GM21576 (cell line): Measurements from ENCODE around the gene CEP112.

Source experiments
- ATAC-seq: cut with Tn5 transposase; IDR thresholded peaks from one replicate; pipeline ENCODE4 v1.9.1; 2021; ENCODE audit warnings: mild to moderate bottlenecking, moderate library complexity; ENCODE audit not compliant: unreplicated experiment

The CEP112 gene

DNA sequence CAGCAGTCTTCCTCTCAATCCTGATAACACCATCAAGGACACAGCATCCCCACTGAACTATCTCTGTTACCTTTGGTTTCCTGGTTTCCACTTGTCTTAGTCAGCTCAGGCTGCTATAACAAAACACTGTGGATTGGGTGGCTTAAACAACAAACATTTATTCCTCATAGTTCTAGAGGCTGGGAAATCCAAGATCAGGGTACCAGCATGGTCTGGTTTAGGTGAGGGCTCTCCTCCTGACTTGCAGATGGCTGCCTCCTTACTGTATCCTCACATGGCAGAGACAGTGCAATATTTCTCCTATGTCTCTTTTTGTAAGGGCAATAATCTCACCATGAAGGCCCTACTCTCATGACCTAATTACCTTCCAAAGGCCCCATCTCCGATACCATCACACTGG, 527.2 kb downstream of the CEP112 start:
- no peak for ATAC-seq

DNA sequence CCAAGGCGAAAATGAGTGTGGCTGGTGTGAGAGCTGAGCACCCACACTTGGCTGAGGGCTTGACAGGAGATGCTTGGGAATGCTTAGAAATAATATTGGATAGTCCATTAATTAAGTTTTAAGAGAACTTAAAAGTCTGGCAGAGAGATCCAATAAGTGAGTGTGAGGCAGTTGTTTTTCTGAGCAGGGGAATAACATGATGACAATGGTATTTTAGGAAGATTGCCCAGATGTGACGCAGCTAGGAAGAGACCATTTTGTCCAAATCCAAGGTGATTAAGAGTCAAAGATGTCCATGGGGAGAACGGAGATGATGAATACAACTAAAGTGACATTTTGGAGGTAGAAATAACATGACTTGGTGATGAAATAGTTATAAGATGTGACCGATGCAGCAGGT, 527.7 kb downstream of the CEP112 start:
- no peak for ATAC-seq

DNA sequence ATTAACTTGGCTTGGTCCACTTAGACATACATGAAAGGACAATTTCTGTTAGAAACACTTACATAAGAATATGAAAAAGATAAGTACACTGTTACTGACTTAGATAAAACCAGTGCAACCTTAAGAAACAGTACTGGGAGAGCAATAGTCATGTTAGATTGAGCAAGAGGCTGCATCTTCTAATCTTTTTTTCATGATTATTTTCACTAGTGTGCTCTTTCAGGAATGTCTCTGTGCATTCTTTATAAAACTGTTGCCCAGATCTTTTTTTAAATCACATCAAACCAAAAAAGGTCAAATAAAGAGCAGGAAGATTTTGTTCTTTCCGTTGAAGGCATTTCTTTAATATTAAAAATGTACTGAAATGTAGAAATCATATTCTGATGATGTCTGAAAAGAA, 529.7 kb downstream of the CEP112 start:
- no peak for ATAC-seq

DNA sequence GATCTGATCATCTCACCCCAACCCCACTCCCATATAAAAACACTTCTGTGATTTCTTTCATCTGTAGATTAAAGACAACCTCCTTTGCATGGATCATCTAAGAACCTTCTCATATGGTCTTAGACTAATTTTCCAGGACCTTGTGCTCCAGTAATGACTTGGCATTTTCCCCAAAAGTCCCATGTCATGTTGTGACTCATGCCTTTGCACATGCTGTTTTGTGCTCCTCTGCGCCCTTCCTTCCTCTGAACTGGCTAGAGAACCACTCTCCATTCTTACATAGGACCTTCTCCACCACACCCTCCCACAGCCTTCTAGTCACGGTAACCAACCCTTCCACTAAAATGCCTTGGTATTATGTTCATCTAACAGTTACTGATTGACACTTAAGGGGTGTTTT, 531.0 kb downstream of the CEP112 start:
- no peak for ATAC-seq

DNA sequence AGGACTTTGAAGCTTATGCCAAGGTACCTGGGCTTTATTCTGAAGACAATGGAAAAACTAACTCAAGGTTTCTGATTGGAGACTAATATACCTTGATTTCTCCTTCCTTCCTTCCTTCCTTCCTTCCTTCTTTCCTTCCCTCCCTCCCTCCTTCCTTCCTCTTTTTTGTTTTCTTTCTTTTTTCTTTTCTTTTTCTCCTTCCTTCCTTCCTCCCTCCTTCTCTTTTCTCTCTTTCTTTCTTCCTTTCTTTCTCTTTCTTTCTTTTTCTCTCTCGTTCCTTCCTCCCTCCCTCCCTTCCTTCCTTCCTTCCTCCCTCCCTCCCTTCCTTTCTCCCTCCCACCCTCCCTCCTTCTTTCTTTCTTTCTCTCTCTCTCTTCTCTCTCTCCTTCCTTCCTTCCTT, 531.9 kb downstream of the CEP112 start:
- no peak for ATAC-seq

DNA sequence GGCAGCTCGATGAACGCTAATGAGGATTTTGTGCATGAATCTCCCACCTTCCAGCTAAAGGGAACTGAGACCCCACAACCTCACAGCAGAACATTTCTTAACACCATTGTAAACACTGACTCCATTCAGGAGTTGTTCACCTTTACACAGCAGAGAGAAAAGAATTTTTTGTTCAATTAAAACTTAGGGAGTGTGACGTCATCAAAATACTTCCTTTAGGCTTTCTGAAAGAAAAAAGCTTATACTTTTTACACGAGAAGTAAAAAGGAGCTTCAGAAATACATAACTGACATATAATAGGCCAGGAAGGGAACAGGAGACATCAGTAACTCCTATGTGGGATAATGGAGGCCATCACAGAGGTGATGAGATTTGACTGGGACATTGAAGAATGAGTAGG, 532.4 kb downstream of the CEP112 start:
- no peak for ATAC-seq

DNA sequence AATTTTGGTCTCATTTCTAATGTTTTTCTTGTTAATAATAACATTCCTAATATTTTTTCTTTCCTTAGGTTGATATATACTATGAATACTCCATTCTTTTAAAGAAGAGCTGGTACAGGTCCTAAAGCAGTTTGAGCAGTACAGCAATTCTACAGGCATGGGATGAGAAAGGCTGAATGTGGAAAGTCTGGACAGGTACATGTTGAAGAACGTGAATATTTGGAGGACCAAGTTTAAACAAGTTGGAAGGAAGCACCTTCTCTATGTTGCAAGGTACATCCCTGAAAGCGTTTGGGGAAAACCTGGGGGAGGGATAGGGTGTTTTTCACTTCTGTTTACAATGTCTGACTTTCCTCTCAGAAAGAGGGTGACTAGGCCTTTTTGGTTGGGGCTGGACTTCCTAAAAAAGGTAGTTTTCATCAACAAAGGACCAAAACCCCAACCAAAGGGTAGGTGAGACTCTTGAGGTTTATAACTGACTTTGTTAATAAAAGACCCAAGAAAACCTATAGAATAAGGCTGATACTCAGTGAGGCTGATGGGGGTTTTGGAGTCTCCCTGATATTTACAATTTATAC, 534.6 kb downstream of the CEP112 start:
- ATAC-seq, result no peak

DNA sequence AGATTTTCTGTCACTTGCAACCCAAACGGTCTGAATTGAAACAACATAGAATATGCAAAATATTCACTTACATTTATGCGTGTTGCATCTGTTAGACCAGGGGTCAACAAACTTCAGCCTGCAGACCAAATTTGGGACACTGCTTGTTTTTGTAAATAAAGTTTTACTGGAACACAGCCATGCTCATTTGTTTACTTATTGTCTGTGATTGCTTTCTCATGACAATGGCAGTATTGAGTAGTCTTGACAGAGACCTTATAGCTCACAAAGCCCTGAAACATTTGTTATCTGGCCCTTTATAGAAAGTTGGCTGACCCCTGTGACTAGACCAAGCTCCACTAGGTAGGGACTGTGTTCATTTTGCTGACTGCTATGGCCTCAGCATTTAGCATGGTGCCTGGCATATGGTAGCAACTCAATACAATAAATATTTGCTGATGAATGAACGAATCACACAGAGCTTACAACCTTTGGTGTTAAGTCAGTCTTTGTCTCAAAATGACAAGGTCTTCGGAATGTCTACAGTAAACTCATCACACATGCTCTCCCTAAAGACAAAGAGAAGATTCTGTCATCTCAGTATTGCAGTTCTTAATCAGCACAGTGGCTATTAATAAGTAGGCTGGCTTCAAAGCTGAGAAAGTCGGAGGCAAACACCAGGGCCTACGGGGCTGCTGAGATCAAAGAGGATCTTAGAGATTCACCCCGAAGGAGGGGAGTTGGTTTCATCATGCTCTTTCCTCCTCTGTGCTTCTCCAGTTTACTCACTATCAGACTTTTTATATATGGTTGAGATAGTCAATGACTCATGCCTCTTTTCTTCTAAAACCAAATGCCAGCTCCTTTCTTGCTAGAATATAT, 535.3 kb downstream of the CEP112 start:
- peak; percentile 70 for ATAC-seq

DNA sequence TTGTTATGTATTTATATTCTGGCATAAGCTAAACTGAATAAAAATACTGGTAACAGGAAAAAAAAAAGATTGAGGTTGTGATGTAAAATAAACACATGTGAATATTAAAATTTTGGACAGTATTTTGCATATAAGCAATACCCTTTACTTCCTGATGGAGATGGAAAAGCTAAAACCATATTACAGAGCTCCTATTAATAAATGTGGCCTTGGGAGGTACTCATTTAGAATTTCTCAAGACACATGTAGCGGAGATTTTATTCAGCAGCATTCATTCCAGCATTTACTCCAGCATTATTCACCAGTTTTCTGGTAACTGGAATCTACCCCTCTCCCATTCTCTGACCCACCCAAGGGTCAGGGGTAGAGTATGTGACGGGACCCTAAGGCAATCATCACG, 536.2 kb downstream of the CEP112 start:
- ATAC-seq, result no peak

DNA sequence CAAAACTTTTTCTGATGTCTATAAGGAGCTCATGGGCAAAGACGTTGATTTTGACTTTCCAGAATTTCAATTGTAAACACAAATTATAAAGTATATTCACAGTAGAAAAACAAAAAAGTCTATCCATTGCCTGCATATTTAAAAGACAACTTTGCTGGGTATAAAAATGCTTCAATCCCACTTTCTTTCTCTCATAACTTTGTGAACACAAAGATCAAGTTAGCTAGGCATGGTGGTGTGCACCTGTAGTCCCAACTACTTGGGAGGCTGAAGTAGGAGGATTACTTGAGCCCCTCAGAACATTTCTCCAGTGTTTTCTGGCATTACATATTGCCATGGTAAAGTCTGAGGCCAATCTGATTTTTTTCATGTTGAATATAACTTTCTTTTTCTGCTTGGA, 547.4 kb downstream of the CEP112 start:
- ATAC-seq, result no peak

DNA sequence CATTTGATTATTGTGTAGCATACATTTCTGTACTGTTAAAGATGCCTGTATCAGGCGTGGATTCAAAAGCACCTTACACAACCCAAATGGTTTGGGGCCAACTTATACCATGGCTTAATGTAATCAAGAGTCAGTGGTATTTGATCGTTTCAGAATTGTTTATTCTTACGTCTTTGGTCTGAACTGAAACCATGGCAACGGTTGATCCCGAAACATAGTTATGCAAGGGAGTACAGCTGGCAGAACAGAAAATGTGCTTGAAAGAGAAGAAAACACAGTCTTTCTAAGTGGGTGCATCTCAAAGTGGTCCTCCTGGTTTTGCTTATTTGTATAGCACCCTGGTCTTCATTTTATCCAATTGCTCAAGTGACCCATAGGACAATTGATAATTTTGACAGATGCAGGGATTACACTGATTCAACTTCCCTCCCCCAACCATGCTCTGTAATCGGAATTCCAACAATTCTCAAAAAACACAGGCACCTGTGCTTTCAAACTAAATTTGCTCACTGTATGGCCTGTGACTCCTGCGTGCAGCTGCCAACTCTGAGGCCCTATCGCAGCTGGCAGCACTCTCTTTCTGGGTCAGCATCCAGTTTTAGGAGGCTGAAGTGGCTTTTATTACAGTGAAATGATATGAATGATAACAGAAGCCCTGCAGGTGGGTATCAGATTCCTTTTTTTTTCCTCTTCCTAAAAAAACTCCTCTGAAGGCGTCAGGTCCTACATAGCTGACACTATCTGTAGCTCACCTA, 553.5 kb downstream of the CEP112 start:
- no peak for ATAC-seq

DNA sequence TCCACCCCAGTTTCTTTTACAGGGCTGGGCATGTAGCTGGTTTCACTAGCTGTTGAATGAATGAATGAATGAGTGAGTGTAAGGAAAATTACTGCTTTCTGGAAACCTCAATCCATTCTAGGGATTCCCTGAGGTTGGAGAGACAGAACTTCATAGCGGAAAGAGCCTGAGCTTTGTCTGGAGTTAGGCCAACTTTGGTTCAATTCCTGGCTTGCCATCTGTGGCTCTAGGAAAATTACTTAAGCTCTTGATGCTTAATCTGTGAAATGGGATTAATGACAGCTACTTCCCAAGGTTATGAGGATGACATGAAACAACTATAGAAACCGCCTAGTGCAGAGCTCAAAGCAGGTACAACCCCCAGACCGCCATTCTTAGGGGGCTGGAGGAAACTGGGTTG, 554.1 kb downstream of the CEP112 start:
- no peak for ATAC-seq

DNA sequence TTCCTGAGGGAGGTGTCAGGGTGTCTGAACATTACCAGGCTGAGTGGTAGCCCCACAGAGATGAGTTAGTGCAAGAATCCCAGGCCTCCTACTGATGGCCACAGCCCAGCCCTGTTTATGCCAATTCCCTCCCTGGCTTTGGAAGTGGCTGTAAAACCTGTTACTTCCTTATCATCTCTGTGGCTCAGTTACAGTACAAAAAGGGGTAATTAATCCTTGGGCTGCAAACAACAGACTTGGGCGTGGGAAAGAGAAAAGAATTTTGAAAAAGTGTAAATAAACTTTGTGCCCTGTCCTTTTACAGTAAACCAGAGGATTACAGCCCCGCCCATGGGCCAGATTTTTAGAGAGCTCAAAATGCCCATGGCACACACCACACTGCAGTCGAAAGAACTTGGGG, 557.4 kb downstream of the CEP112 start:
- ATAC-seq, result no peak

DNA sequence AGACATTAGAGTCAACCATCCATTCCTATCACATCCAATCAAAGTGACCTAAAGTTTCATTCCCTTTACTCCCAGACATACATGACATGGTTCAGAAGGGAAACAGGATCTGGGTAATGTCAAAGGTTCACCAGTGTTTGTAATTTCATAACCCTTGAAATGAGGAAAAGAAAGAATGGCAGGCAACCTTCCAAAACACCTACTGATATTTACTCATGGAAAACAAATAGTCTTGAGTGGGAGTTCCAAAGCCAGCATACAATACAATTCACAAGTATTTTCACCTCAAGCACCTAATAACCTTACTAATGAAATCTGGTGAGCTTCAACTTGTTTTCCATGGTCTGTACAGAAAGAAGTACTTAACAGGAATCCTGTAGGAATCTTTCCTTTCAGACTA, 557.9 kb downstream of the CEP112 start:
- ATAC-seq, result no peak

DNA sequence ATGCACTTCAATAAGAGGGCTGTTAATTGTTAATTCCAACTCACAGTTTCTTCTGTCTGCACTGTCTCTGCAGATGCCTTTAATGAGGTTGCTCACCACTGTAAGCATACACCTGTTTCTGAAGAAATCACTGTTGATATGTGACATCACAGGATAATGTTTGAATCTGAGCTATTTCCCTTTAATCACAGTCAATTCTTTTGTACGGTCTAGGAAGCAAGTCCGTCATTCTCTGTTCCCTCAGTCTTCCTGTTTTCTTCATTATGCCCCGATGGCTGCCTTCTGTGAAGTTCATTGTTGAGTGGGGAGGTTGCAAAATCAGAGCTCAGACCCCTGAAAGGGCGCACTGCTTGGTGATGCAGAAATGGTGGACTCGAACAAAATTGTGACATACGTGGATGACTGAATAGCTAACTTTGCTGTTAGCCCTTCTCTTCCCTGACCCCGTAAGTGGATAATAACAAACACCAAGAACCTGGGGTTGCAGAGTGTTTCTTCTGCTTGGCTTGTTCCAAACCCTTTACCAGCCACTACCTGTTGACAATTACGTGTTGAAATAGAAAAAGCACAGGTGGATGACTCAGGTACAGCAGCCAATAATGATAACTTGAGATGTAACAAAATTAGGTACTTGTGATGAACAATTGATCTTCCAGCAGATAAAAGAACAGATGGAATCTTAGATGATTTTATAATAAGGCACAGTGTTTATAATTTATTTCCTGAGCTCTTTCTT, 558.6 kb downstream of the CEP112 start:
- ATAC-seq, result no peak

DNA sequence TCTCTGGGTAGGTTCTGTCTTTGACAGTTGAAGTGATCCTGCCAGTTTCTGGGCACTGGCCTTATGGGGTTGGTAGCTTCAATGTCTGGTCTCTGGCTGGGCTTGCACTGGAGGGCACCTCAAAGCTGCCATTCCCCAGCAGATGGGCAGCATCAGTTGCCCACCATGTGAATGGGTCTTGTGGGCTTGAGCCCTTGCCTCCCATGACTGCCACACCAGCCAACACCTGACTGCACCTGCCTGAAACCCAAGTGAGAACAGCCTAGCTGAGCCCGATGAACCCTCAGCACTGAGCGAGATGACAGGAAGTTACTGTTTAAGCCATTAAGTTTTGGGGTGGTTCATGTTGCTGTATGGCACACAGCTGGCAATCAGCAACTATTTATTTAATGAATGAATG, 561.4 kb downstream of the CEP112 start:
- no peak for ATAC-seq

DNA sequence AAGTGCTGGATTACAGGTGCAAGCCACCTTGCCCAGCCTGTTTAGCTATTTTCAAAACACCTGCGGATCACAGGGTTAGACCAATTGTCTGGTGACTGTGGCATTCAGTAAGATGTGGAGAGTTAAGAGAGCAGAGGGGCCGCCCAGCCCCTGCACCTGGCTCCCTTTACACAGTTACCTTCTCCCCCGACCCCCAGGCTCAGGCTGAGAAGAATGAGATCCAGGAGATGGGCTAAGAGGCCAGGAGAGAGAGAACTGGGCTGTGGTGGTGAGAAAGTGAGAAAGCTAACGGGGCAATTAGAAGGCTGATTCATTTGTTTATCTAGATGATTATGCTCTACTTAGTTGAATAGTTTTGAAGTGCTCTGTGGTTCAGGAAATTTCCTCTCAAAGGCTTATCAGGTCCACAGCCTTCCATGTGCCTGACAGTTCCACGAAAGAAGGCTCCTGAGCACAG, 562.7 kb downstream of the CEP112 start:
- no peak for ATAC-seq

DNA sequence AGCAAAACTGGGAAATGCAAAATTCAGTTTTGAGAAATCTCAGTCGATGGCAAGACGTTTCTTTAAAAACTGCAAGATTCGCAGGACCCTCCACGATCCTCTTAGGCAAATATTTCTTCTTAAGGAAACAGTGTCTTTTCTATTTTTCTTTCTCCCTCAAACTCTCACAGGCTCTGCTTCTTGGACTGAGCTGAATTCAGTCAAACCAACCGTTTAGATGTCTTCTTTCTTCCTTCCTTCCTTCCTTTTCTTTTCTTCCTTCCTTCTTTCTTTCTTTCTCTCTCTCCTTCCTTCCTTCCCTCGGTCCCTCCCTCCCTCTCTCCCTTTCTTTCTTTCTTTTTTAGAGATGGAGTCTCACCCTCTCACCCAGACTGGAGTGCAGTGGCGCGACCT, 563.3 kb downstream of the CEP112 start:
- no peak for ATAC-seq

DNA sequence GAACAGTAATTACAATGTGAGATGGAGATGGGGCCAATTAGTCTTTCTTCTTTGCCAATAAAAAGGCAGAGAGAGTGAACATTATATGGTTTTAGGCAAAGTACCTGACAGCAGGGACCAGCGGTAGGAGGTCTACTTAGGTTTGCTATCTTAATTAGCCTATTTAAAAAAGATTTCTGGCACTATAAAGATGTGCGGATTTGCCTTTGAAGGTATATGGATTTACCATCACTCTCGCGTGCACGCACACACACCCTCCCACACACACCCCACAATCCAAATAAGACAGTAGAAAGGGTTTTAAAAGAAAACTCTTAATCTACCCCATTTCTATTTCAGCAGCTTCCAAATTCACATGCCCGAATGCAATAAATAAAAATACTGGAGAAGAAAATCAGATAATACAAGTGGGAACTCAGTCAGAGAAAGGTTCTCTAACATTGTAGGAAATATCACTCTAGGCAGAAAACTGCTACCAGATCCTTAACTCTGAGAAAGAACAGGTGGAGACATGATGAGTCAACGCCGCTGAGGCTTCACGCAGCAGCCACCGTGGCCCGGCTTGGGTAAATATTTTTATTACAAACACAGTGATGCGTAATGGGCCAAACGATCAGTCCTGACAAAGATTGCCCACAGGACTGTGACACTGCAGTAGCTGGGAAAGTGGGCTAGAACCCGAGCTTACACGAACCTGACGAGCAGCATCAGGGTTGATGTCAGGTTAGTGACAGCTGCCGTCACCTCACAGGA, 563.9 kb downstream of the CEP112 start:
- no peak for ATAC-seq

DNA sequence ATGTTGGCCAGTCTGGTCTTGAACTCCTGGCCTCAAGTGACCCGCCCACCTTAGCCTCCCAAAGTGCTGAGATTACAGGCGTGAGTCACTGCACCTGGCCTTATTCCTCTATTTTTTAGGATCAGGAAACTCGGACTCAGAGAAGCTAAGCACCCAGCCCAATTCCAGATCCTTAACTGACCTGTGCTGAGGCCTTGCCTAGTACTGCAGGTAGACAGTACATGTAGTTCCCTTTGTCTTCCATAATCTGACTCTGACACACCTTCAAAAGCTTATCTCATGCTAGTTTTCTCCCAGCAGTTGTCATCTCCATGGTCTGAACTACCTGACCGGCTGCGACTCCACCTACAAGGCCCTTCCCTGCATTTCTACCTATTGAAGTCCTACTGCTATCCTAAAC, 564.8 kb downstream of the CEP112 start:
- no peak for ATAC-seq

DNA sequence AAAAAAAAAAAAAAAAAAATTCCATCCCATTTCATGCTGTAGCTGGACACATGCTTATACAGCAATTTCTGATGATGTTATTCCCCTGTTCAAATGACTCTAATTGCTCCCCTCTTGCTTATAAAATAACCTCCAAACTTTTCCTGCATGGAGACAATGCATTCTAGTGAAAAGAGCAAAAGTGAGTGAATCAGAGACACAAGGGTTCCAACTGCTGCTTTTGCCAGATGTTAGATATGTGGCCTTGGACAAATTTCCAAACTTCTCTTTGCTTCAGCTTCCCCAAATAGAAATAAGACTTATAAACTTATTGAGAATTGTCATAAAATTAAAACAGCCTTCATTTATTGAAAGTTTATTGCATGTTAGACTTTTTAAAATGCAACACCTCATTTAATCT, 565.5 kb downstream of the CEP112 start:
- no peak for ATAC-seq
